Coronary artery (tissue), 2 donors: ENCODE data around the gene MCEMP1.

Source experiments
- DNase-seq: peaks from one replicate; pipeline ENCODE4 v3.0.0-alpha.2; 2017; ENCODE audit warnings: low spot score
- H3K27ac ChIP-seq, 2 donors: fragments of 200-600 bp; sonication (generic); one replicate each; pipeline ENCODE4 v1.5.1; 2016 to 2019
- H3K4me3 ChIP-seq: fragments of 200-600 bp; sonication (generic); 2 replicates; pipeline ENCODE4 v1.5.1; 2016; ENCODE audit warnings: mild to moderate bottlenecking, moderate library complexity
- TF ChIP-seq, protein P1 (sequence below): fragments of 200-600 bp; sonication (generic); IDR thresholded peaks from one replicate; pipeline ENCODE4 v1.5.1; 2019; ENCODE audit warnings: antibody characterized with exemption

MCEMP1 gene

DNA sequence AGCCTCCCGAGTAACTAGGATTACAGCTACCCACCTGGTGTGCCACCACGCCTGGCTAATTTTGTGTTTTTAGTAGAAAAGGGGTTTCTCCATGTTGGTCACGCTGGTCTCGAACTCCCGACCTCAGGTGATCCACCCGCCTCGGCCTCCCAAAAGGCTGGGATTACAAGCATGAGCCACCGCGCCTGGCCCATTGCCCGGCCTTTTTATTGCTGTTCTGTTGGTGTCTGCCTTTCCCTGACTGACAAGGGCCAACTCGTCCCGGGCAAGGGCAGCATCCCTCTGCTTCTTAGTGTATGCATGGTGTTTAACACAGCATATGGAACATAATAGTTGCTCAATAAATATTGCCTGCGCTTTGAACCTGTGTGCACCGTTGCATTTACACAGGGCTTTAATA, 14.2 kb upstream of the MCEMP1 start:
- no peak overlapping the region for H3K4me3 ChIP-seq
- no peak overlapping the region for H3K27ac ChIP-seq
- no peak for DNase-seq
- TF ChIP-seq, protein P1, sequence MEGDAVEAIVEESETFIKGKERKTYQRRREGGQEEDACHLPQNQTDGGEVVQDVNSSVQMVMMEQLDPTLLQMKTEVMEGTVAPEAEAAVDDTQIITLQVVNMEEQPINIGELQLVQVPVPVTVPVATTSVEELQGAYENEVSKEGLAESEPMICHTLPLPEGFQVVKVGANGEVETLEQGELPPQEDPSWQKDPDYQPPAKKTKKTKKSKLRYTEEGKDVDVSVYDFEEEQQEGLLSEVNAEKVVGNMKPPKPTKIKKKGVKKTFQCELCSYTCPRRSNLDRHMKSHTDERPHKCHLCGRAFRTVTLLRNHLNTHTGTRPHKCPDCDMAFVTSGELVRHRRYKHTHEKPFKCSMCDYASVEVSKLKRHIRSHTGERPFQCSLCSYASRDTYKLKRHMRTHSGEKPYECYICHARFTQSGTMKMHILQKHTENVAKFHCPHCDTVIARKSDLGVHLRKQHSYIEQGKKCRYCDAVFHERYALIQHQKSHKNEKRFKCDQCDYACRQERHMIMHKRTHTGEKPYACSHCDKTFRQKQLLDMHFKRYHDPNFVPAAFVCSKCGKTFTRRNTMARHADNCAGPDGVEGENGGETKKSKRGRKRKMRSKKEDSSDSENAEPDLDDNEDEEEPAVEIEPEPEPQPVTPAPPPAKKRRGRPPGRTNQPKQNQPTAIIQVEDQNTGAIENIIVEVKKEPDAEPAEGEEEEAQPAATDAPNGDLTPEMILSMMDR, result no peak

DNA sequence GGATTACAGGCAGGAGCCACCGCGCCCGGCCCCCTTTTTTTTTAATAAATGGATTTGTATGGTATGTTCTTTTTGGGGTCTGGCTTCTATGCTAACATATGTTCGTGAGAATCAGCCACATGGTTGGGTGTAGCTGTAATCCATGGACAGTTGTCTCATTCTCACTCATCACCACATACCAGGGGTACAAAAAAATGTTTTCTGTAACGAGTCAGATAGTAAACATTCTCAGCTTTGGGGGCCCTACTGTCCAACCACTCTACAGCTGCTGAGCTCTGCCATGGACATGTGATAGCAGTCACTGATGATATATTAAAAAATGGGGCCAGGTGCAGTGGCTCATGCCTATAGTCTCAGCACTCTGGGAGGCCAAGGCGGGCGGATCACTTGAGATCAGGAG, 13.2 kb upstream of the MCEMP1 start:
- Histone ChIP-seq H3K4me3 (no peak overlapping the region), H3K27ac (no peak overlapping the region)
- DNase-seq, result no peak
- TF ChIP-seq, protein P1, result no peak

DNA sequence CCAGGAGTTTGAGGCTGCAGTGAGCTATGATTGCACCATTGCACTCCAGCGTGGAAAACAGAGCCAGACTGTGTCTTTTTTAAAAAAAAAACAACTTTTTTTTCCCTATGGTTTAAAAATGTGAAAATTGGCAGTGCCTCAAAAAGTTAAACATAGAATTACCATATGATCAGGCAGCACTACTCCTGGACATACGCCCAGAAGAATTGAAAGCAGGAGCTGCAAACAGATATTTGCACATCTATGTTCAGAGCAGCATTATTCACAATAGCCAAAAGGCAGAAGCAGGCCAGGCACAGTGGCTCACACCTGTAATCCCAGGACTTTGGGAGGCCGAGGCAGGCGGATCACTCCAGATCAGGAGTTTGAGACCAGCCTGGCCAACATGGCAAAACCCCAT, 11.8 kb upstream of the MCEMP1 start:
- Histone ChIP-seq H3K27ac (no peak overlapping the region), H3K4me3 (no peak overlapping the region)
- TF ChIP-seq, protein P1, result no peak
- DNase-seq, result no peak

DNA sequence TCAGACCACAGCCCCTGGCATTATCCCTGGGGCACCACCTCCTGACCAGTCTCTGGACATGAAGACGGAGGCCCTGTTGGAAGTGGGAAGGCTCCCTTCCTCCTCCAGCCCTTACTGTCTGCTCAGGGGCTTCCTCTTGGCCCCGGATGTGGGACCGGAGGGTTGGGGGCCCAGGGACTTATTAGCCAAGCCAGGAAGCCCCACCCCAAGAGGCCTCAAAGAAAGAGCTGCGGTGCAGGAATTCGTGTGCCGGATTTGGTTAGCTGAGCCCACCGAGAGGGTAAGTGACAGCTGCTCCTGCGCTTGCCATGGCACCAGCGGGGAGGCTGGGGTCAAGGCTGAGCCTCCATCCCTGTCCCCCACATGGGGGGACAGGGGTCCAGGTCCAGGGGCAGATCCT, 8.0 kb upstream of the MCEMP1 start, which contains the start of gene RETN:
TSS of gene RETN (plus strand) at position 208 of the 400 bp plus-strand sequence. CDS start 278 bp downstream, outside the sequence.
- H3K4me3 ChIP-seq, result no peak within 1 kb of the TSS
- TF ChIP-seq, protein P1, result no peak
- no peak within 1 kb of the TSS for H3K27ac ChIP-seq
- no peak for DNase-seq

DNA sequence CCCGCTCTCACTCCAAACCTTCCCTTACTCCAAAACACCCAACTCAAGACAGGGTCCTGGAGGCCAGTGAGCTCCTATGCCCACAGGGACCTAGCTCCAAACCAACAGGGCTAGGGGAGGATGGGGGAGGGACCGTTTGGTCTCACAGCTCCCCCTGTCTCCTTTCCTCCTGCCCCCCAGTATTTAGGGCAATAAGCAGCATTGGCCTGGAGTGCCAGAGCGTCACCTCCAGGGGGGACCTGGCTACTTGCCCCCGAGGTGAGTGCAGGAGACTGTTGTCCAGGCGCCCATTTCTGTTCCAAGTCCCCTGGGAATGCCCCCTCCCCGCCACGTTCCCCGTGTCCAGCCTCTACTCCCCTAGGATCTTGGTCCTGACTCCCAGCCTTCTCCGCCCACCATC, 7.2 kb upstream of the MCEMP1 start:
- no peak overlapping the region for H3K4me3 ChIP-seq
- no peak for DNase-seq
- TF ChIP-seq, protein P1, result no peak
- no peak overlapping the region for H3K27ac ChIP-seq

DNA sequence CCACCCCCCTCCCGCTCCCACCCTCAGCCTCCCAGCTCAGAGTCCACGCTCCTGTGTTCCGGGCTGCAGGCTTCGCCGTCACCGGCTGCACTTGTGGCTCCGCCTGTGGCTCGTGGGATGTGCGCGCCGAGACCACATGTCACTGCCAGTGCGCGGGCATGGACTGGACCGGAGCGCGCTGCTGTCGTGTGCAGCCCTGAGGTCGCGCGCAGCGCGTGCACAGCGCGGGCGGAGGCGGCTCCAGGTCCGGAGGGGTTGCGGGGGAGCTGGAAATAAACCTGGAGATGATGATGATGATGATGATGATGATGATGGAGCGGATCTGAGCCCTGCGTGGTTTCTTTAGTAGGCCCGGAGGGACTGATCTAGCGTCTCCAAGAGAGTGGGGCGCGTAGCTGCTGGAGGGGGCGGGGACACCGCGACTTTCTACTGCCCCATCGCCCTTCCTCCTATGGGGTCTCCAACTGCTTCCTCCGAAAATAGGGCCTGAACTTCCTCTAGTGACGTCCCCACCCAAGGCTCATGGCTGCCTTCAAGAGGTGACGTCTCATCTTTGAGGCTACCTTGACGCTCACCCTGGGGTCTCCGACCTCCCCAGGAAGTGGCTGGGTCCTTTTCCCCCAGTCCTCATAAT, 6.6 kb upstream of the MCEMP1 start:
- Histone ChIP-seq H3K4me3 (no peak overlapping the region), H3K27ac (no peak overlapping the region)
- DNase-seq, result no peak
- TF ChIP-seq, protein P1, result no peak

DNA sequence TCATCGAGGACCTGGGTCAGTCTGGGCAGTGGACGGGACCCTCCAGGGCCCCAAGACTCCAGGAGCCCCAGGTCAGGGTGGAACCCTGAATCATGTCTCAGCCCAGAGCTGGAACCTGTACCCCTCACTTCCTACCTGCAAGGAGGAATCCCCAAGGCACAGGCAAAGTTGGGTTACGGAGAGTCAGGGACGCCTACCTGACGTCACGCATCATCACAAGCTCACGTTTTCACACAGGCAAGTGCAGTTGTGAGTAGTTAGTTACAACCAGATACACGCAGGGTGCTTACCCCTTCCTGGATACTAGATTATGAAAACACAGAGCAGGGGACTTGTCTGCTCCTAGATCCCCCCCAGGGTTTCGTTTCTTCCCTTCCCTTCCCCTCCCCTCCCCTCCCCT, 6.1 kb upstream of the MCEMP1 start:
- TF ChIP-seq, protein P1, result no peak
- Histone ChIP-seq H3K4me3 (no peak overlapping the region), H3K27ac (no peak overlapping the region)
- no peak for DNase-seq
